HG03520 (cell line): ENCODE results near the gene ZNF385D.

Source experiments
- ATAC-seq: cut with Tn5 transposase; IDR thresholded peaks from one replicate; pipeline ENCODE4 v1.9.1; 2021; ENCODE audit warnings: mild to moderate bottlenecking, moderate library complexity; ENCODE audit not compliant: unreplicated experiment

Gene ZNF385D

DNA sequence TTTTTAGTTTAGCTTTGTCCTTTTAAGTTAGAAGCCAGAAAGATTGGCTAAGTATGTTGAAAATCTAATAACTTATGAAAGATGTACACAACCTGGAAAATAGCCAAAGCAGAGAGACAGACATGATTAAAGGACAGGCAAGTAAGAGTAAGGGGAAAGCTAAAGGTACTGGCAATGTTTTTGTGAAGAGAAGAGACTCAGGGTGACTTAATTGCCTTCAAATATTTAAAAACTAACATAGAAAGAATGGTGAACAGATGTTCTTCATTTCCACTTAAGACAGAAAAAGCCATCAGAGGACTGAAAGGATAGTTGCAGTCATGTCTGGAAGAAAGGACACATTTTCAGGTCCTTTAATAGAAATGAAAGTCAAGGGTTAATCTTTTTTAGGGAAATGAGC, 68.8 kb downstream of the ZNF385D start:
- no peak for ATAC-seq

GRCh38 chr3:21673393-21673792, 77.6 kb downstream of the ZNF385D start:
- ATAC-seq: no peak

DNA sequence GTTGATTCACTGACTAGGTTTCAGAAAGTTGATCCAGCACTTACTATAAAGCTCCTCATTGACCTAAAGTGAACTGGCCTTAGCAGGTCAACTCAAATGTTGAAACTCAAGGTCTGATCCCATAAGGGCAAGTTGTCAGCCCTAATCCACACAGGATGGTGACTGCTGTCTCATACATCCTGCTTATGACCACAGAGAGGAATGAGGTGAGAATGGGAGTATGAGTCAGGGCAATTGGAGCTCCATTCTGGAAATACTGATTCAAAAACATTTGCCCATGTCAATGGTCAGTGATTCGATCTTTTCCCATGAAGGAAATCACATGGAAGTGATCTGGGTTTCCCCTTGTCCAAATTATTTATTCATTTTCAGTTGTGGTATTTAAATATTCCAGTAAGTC, 78.7 kb downstream of the ZNF385D start:
- no peak for ATAC-seq

- no peak for ATAC-seq
Measured at GRCh38 chr3:21670386-21670785, 80.6 kb downstream of the ZNF385D start.

- no peak for ATAC-seq
Measured at GRCh38 chr3:21668012-21668411, 83.0 kb downstream of the ZNF385D start.

DNA sequence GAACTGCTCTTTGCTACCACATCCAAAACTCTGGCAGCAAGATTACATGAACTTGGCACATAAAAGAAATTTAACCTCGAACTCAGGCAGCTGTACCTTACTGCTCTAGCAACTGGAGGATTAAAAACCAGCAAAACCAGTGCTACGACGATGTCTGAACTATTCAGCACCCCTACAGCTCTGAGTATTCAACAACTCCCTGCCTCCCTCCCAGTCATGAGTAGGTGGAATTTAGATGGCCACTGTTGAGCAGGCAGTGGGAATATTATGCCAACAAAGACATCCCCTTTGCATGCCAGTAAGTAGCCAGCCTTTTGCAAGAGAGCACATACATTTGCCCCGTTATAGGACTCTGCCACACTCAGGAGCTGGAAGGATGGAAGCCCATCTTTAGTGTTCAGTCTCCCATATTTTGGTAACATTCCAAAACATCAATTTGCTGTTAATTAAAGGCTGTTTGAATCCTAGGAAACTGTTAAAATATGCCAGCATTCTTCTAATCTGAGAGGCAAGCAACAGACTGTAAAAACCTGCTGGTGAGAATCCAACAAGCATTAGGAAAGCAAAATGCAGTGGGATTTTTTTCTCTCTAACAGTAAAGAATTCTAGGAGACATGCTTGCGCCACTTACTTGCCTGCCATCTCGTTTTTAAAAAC, 85.4 kb downstream of the ZNF385D start:
- ATAC-seq: no peak

DNA sequence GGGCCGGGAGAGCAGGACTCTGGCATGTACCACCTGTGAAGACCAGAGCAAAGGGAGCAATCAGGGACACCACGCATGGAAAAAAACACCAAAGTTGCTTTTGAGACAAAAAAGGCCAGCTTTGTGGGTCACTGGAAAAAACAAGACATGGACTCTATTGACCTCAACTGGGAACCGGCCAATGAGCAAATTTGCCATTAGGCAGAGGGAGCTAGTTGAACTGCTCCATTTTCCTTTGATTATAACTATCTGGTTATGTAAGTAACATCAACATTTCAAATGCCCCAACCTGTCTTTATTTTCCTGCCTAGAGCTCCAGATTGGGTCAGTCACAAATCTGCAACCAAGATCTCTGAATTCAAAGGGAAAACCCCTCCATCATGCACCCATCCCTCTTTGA, 86.0 kb downstream of the ZNF385D start:
- no peak for ATAC-seq

DNA sequence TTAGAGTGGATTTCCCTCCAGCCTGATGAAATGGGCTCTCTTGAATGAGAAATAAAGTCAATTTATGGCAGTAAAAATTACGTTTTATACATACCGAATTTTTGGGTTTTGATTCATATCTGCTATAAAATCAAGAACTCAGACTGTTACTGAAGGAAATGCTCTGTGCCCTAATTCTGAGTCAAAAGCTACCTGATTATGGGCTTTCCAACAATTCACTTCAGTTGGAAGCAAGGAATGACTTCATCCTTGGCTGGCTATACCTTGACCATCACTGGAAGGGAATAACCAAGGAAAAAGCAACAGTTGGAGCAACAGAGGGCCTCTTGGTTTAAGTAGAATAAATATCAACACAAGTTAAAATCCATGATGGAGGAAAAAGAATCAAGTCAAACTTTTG, 88.6 kb downstream of the ZNF385D start:
- no peak for ATAC-seq

DNA sequence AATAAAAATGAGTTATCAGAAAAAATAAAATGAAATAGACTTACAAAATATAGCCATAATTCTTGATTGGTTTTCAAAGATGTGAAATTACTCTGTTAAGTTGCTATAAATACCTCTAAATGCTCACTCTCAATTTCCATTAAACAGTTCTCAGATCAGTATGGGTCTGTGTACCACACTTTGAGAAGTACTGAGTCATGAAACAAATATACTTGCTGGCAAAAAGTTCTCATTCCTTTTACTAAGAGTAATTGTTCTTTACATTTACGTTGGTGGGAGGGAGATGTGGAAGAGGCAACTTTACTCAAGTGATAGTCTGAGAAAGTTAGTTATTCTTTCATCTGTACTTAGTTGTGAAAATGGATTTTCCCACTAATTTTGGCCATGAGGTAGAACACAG, 96.3 kb downstream of the ZNF385D start:
- ATAC-seq: no peak

DNA sequence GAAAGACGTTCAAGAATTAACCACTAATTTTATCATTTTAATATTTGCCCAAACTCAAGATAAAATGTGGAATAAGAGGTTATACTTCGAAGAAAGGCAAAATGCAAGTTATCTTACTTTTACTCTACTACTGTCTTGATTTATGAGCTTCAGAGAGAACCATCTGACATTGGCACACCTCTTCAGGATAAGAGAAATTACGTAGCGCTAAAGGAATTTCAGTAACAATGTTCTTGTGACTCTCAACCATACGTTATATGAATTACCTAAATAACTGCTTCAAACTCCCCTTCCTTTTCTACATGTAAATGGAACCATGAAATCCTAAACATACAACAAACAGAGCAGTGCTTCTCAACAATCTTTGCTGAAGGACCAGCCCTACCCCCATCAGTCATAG, 96.8 kb downstream of the ZNF385D start:
- ATAC-seq: no peak

GRCh38 chr3:21649519-21649918, 101.5 kb downstream of the ZNF385D start:
- ATAC-seq: no peak

- ATAC-seq: no peak
Measured at GRCh38 chr3:21647961-21648360, 103.0 kb downstream of the ZNF385D start.

DNA sequence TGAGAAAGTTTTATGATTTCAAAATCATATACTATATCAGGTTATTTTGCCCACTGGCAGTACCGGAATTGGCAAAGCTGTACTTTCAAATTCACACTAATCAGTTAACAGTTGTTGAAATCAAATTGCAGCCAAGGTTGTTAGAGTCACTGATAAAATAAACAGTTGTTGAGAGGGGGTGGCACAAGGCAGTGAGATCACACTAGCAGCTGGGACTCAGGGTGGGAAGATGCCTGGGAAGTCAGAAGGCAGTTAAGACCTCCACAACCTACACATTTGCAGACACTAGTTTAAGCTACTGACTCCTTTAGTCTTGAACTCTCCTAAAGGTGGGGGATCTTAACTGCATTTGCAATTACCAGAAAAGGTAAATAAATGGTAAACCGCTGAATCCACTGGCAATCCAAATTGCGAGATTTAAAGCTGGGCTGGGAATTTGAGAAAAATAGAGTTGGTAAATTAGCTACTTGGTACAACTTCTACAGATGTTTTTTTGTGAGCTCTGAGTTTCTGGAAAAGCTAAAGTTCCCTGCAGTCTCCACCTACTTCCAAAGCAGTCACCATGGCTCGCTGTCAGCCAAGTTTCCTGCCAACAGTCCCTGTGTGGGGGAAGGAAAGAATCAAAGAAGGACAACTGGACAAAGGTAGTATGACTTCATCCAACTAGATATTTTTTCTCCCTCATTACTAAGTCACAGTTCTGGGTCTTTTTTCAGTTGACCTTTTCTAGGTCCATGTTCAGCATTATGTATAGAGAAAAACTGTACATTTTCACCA, 105.7 kb downstream of the ZNF385D start:
- no peak for ATAC-seq

- ATAC-seq: no peak
Measured at GRCh38 chr3:21644268-21644667, 106.7 kb downstream of the ZNF385D start.

GRCh38 chr3:21643752-21644151, 107.3 kb downstream of the ZNF385D start:
- ATAC-seq: no peak

GRCh38 chr3:21642433-21642832, 108.6 kb downstream of the ZNF385D start:
- no peak for ATAC-seq

DNA sequence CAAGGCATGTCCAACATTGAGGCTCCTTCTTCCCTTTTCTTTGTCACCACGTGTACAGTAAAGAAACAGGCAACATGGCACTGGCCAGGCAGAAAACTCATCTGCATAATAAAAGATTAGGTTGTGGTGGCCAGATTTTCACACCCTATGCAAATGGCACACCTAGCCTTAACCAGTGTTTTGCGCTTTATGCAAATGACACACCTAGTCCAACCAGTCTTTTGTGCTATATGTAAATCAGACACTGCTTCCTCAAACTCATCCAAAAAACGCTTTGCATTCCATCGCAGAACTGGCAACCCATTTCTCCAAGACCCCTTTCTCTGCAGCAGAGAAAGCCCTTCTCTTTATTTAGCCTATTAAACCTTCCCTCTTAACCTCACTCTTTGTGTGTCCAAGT, 109.1 kb downstream of the ZNF385D start:
- no peak for ATAC-seq

DNA sequence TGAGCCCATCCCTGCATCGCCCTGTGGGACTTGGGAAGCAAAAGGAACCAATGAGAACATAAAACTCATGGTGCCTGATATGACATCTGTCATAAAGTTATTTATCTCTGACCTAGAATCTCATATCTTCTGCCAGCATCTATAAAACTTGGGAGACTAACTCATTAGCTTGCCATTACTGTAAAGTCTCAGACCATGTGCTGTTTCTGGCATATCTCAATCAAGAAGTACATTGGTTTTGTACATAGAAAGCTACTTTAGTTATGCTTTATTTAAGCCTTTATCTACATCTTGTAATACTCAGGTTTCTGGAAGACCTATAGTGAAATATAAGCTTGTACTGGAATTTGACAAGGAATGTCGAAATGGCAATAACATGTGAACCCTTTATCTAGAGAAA, 112.5 kb downstream of the ZNF385D start:
- no peak for ATAC-seq

- ATAC-seq: no peak
Measured at GRCh38 chr3:21634112-21634511, 116.9 kb downstream of the ZNF385D start.

DNA sequence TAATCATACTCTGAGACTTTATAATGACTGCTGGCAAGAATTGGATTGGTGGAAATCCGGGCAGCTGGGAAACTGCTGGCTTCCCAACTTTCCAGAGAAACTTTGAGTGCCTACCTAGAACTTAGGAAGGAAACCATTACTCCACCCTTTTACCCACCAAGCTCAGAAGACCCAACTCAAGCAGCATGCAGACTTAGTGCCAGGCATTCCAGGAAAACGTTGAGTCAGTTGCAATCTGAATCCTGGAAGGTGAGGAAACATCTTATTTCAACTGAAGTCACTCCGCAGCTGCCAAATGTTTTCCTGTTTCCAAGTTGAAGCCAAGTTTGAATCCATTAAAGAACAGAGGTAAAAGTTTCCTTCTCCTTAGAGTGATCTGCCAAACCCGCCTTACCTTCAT, 126.5 kb downstream of the ZNF385D start:
- no peak for ATAC-seq

DNA sequence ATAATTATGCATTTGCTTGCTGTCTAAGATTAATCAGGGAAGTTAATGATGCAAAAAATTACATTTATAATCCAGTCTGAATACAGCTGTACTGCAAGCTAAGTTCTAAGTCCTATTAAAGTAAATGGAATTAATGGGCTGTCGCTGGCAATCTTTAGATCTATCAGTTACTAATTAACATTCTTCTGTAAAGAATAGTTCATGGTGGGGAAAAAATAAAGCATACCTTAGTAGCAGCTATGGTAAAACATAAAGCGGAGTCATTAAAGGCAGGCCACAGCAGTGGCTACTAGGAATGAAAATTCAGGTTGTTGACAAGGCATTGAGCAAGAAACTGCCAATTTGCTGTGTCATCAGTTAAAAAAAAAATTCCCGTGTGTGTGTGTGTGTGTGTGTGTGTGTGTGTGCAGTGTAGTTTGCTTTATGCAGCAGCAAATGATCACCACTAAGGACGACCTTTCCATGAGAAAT, 129.8 kb downstream of the ZNF385D start:
- no peak for ATAC-seq

DNA sequence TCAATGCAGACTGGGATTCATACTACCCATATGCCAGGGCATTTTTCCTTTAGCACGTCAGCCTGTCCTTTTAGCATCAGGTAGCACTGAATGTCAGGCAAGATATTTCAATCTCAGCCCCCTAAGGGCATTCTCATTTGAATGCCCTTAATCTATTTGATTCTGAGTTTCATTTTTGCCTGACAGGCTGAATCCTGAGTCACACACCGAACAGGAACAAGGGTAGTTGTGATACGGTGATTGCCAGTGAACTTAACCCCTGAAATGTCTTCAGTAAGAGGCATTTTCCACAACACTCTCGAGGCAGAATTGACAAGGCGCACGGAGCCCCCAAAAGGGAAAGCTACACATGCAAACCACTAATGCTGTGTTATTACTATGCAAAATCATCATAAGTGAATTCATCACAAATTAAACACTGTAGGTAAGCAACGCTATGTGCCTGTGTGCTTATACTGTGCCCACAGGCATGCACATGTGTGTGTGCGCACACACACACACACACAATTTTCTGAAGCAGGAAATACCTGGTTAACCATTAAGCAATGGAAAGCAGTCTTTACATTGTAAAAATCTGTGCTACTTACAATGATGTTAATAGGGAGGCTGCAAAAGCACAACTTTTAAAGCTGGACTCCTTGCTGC, 130.4 kb downstream of the ZNF385D start:
- ATAC-seq: no peak
